HUES64 (cell line): Measurements from ENCODE around the gene NKX2-2.

Experiments
- H3K27ac ChIP-seq: 2 replicates; pipeline ENCODE4 v1.7.0; 2013; ENCODE audit warnings: low read depth, low read length, inconsistent platforms
- H3K27me3 ChIP-seq: 2 replicates; pipeline ENCODE4 v1.6.1; 2013; ENCODE audit warnings: mild to moderate bottlenecking, low read length; ENCODE audit not compliant: insufficient read depth
- H3K36me3 ChIP-seq: 2 replicates; pipeline ENCODE4 v1.6.1; 2013; ENCODE audit warnings: mild to moderate bottlenecking, low read length; ENCODE audit not compliant: insufficient read depth
- H3K4me1 ChIP-seq: 2 replicates; pipeline ENCODE4 v1.6.1; 2013; ENCODE audit warnings: mild to moderate bottlenecking, low read length, moderate library complexity; ENCODE audit not compliant: insufficient read depth
- H3K4me3 ChIP-seq: 2 replicates; pipeline ENCODE4 v1.5.1; 2013; ENCODE audit warnings: mild to moderate bottlenecking, low read length, moderate library complexity
- H3K9ac ChIP-seq: 2 replicates; pipeline ENCODE4 v1.6.1; 2013; ENCODE audit warnings: mild to moderate bottlenecking, low read depth, low read length
- H3K9me3 ChIP-seq: 2 replicates; pipeline ENCODE4 v1.6.1; 2013; ENCODE audit warnings: low read depth, low read length; ENCODE audit not compliant: insufficient read depth
- WGBS: fragments of 150-250, 120-280 bp; methylation state at CpG from one replicate; pipeline ENCODE4 v1.1.7; 2013; ENCODE audit warnings: missing lambda C conversion rate; 5-methylcytosine and 5-hydroxymethylcytosine counted together

NKX2-2 gene

DNA sequence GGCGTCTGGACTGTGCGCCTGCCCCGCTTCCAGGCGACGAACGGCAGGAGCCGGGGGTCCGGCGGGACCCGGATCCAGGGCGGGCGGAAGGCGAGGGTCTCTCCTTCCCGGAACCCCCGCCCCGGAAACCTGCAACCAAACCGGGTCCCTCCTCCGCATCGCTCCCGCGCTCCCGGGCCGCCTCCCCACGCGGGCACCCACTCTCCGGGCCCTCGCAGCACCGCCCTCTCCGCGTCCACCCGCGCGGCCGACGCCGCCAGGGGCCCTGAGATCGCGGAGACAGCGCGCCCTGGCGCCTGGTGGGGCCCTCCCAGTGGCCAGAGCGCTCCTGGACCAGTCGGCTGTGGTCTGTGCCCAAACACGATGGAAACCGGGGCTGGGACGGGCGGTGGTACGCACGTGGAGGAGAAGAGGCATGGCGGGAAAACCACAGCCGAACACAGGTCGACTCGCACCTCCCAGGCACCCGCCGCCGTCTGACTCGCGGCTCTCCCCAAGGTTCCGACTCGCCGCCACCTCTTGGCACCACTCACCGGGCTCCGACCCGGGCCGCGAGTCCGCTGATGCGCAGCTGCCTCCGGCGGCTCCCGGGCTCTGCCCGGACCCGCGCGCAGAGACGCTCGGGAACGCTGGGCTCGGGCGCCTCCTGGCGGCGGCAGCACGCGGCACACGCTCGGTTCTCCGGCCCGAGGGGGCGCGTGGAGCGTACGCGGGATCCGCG, 7.9 kb downstream of the NKX2-2 start:
- H3K4me1 ChIP-seq = 0 out of 2 replicates have a peak, but pooled peaks cover 8% of the 10 kb centered on the region
- peaks cover 82% of the 10 kb centered on the region for H3K27me3 ChIP-seq
- no peaks in the 10 kb centered on the region for H3K9me3 ChIP-seq
- WGBS = under 1% methylated on average over 95 of the region's 95 CpGs
- no peak overlapping the region for H3K27ac ChIP-seq
- H3K9ac ChIP-seq = peak overlapping the region; percentile 46; the same call in 1 of the 2 replicates
- peak overlapping the region; percentile 62 for H3K4me3 ChIP-seq
- no peaks in the 10 kb centered on the region for H3K36me3 ChIP-seq

DNA sequence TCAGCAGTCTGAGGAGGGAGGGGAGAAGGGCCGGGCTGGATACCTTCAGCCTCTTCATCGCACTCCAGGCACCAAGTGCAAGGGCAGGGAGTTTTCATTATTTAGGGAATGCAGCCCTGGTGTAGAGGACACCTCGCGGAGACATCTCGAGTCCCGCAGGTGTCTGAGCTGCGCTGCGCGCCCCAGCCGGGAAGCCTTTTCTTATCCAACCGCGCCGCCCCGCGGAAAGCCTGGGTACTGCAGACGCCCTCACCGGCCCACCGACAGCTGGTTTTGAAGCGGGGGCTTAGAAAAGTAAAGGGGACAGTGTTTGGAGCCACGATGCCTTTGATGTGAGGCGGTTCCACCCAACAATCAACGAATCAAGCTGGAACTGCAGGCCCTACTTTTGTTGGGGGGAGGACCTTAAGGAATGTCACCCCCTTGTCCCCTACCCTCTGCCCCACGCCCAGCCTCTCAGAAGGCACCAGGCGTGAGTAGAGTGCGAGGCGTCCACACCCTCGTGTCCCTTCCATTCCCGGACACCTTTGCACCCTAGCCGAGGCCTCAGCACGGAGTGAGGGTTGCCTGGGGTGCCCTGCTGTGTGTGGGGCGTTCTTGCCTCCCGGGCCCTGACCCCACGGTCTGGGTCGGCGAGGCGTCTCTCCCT, 8.6 kb downstream of the NKX2-2 start:
- H3K27me3 ChIP-seq = peaks cover 75% of the 10 kb centered on the region
- H3K9ac ChIP-seq = no peak overlapping the region
- H3K36me3 ChIP-seq = no peaks in the 10 kb centered on the region
- 0 out of 2 replicates have a peak, but pooled peaks cover 9% of the 10 kb centered on the region for H3K4me1 ChIP-seq
- WGBS = 3% methylated on average over 34 of the region's 36 CpGs
- H3K9me3 ChIP-seq = no peaks in the 10 kb centered on the region
- no peak overlapping the region for H3K27ac ChIP-seq
- peak overlapping the region; percentile 62 for H3K4me3 ChIP-seq

DNA sequence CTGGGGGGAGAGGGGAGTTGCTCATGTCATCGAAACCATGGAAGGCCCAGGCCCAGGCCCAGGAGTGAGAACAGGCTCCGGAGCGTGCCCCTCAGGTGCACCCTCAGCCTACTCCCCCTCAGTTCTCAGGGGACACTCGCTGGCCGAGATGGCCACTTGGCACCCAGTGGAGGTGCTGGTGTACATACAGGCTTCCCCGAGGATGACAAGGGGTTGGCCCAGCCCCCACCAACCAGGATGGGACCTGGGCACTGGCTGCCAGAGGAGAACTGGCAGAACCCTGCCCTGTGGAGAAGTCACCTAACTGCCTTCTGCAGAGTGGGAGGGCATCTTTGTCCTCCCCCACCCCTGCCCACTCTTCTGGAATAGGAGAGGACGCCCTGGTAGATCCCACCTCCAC, 9.5 kb downstream of the NKX2-2 start:
- Histone ChIP-seq H3K36me3 (no peaks in the 10 kb centered on the region), H3K4me3 (no peak overlapping the region)
- 93% methylated on average over 7 of the region's 7 CpGs for WGBS

DNA sequence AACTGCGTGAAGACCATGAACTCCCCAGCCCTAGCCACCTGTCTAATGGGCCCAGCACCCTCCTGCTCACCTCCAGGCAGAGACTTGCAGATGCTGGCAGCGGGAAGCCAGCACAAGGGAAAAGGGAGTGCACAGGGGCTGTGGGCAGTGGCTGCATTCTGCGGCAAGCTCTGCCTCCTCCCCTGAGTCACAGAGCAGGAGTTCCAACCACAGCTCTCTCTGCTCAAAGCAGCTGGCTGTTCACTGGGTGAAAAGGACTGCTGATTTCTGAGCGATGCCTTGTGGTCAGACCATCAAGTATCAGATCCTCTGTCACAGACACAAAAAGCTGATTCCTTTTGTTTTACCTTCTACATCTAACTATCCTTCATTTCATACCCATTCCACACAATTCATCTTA, 10.5 kb downstream of the NKX2-2 start:
- WGBS = 83% methylated on average over 4 of the region's 4 CpGs
- H3K4me1 ChIP-seq = peaks cover 19% of the 10 kb centered on the region
- H3K4me3 ChIP-seq = no peak overlapping the region
- no peak overlapping the region for H3K27ac ChIP-seq
- no peaks in the 10 kb centered on the region for H3K36me3 ChIP-seq
- peaks cover 56% of the 10 kb centered on the region for H3K27me3 ChIP-seq
- H3K9ac ChIP-seq = no peak overlapping the region
- H3K9me3 ChIP-seq = no peaks in the 10 kb centered on the region

More for the DNA sequence above, 9.5 kb downstream of the NKX2-2 start:
- Histone ChIP-seq H3K27me3 (peaks cover 65% of the 10 kb centered on the region), H3K9me3 (no peaks in the 10 kb centered on the region), H3K4me1 (peaks cover 10% of the 10 kb centered on the region; the same call in 1 of the 2 replicates), H3K9ac (no peak overlapping the region), H3K27ac (no peak overlapping the region)

DNA sequence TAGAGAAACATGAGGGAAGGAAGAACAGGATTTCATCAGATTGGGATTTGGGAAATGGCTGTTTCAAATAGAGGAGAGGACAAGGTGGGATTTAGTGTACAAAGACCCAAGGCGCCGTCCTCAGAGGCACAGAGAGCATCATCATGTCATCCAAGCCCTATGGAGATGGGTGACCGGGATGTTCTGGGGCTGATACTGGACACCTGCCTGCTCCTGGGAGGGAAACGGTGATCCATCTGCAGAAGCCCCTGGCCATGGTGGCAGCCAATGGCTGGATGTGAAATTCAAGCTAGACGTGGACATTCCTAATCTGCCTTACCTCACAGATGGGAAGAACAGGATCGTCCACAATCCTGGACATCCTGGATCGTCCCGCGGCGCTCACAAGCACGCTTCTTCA, 12.7 kb downstream of the NKX2-2 start:
- Histone ChIP-seq H3K36me3 (no peaks in the 10 kb centered on the region), H3K4me1 (peaks cover 22% of the 10 kb centered on the region), H3K9ac (no peak overlapping the region), H3K27me3 (peaks cover 34% of the 10 kb centered on the region), H3K4me3 (no peak overlapping the region), H3K27ac (no peak overlapping the region), H3K9me3 (no peaks in the 10 kb centered on the region)
- WGBS = 95% methylated on average over 11 of the region's 11 CpGs

DNA sequence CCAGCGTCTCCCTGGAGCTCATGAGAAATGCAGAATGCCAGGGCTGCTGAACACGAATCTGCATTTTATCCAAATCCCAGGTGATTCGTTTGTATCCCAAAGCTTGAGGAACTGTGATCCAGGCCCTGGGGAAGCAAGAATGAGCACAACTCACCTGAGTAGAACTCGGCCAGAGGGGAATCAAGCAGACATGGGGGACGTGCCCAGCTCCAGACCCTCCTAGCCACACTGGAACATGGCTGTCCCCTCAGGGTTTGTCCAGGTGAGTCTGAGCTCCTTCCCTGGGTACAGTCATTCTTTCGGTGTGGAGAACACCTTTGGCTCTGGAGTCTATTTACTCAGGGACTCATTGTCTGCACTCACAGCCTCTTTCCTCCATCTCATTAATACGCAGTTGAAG, 13.3 kb downstream of the NKX2-2 start:
- H3K9ac ChIP-seq = no peak overlapping the region
- 92% methylated on average over 7 of the region's 7 CpGs for WGBS
- no peak overlapping the region for H3K27ac ChIP-seq
- no peaks in the 10 kb centered on the region for H3K9me3 ChIP-seq
- H3K27me3 ChIP-seq = peaks cover 28% of the 10 kb centered on the region
- peaks cover 22% of the 10 kb centered on the region for H3K4me1 ChIP-seq
- no peak overlapping the region for H3K4me3 ChIP-seq
- H3K36me3 ChIP-seq = no peaks in the 10 kb centered on the region

DNA sequence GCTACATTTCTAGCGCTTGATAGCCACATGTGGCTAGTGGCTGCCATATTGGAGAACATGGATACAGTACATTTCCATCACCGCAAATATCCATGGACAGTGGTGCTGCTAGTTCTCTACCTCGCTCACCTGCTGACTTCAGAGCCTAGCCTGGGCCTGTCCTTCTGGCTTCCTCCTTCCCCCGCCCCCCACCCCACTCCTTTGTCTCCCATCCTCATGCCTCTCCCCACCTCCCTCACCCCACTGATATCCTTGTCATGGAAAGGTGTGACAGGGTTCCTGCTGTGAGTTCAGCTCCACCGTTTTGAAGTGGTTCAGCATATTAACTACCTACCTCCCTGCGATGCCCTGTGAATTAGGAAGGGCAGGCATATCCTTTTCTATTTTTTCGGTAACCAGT, 14.2 kb downstream of the NKX2-2 start:
- Histone ChIP-seq H3K4me1 (peaks cover 22% of the 10 kb centered on the region), H3K27me3 (peaks cover 19% of the 10 kb centered on the region), H3K9ac (no peak overlapping the region), H3K4me3 (no peak overlapping the region), H3K27ac (no peak overlapping the region), H3K36me3 (no peaks in the 10 kb centered on the region), H3K9me3 (no peaks in the 10 kb centered on the region)
- WGBS = 69% methylated on average over 6 of the region's 7 CpGs

DNA sequence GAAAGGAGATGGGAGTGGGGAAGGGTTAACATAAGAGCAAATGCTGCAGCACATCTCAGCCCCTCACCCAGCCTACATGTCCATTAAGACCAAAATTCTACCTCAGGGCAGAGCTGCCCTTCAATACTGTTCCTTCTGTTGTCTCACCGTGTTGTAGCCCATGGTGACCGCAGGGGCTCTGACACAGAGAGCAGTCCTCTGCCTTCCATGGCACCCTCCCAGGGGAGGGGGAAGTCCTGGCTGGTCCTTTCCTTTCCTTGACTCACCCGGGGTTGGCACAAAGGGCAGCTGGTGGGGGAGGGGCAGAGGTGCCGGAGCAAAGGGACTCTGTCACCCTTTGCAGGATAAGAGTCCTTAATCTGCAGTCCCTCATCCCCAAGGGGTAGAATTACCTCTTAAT, 15.2 kb downstream of the NKX2-2 start:
- no peak overlapping the region for H3K9ac ChIP-seq
- H3K27me3 ChIP-seq = peaks cover 9% of the 10 kb centered on the region
- WGBS = 62% methylated on average over 3 of the region's 4 CpGs

DNA sequence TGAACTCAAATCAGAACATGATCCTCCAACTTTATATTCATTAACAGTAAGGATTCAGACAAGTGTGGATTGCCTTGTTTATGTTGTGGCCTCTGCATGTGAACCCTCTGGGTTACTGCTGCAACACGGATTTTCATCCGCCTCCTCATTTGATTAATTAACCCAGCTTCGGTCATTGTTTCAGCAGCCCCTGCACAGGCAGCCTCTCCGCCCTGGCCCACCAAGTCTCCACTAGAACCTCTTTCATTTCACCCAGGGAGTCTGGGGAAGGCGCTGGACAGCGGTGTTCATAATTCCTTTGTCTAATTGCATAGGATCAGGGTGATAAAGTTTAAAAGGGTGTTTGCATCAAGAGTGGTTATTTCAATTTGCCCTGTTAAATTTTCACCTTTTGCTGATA, 15.7 kb downstream of the NKX2-2 start:
- Histone ChIP-seq H3K4me1 (peaks cover 22% of the 10 kb centered on the region), H3K27ac (no peak overlapping the region), H3K9ac (no peak overlapping the region), H3K27me3 (peaks cover 5% of the 10 kb centered on the region), H3K4me3 (no peak overlapping the region), H3K36me3 (no peaks in the 10 kb centered on the region), H3K9me3 (no peaks in the 10 kb centered on the region)
- 85% methylated on average over 6 of the region's 6 CpGs for WGBS

More for the DNA sequence above, 15.2 kb downstream of the NKX2-2 start:
- no peaks in the 10 kb centered on the region for H3K36me3 ChIP-seq
- H3K27ac ChIP-seq = no peak overlapping the region
- H3K4me3 ChIP-seq = no peak overlapping the region
- H3K9me3 ChIP-seq = no peaks in the 10 kb centered on the region
- H3K4me1 ChIP-seq = peaks cover 22% of the 10 kb centered on the region

DNA sequence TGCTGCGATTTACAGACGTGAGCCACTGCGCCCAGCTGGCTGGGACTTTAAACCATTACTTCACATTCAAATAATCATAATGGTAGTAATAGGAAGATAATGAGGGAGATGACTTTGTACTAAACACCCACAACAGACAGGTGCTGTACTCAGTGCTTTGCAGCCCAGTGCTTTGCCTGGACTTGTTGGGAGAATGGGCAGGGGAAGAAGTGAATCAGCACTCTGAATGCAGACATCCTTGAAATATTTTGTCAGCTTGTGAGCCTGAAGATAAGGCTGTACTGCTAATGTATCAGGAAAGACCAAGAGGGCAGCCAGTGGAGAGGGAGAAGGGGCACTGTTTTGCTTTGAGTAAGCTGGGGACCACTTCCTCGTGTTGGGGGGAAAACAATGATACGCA, 17.4 kb downstream of the NKX2-2 start:
- no peaks in the 10 kb centered on the region for H3K27me3 ChIP-seq
- peaks cover 22% of the 10 kb centered on the region for H3K4me1 ChIP-seq
- H3K9ac ChIP-seq = no peak overlapping the region
- H3K27ac ChIP-seq = no peak overlapping the region
- H3K4me3 ChIP-seq = no peak overlapping the region
- 95% methylated on average over 5 of the region's 5 CpGs for WGBS
- no peaks in the 10 kb centered on the region for H3K9me3 ChIP-seq
- H3K36me3 ChIP-seq = no peaks in the 10 kb centered on the region

DNA sequence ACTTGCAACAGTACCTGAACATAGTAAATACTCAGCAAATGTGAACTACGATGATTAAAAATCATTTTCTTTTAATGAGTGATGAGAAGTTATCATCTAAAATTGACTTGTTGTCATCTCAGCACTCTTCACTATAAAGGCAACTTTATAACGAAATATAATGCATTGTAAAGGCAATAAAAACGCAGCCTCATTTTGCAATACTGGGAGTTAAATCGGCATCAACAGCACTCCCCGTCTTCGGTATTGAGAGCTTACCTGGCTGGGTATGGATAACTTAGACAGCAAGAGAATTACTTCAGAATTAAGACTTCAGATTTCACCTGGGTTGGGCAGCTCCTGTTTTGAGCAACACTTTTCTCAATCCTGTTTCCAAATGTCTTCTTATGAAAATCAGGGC, 20.8 kb downstream of the NKX2-2 start:
- Histone ChIP-seq H3K36me3 (no peaks in the 10 kb centered on the region), H3K9me3 (no peaks in the 10 kb centered on the region), H3K27ac (no peak overlapping the region), H3K27me3 (no peaks in the 10 kb centered on the region), H3K4me3 (no peak overlapping the region), H3K9ac (no peak overlapping the region), H3K4me1 (peaks cover under 1% of the 10 kb centered on the region)
- WGBS = 97% methylated on average over 5 of the region's 6 CpGs
